H1 (cell line): ENCODE measurements around the gene CUL4A. TPM values are rescaled to one million over a fixed set of nuclear protein-coding genes. Genes with fewer than 3 reads are reported as not detected.

Experiments used
- CHD7 ChIP-seq: fragments of 300-600 bp; sonication (generic); IDR thresholded peaks from 2 replicates; pipeline ENCODE4 v1.7.1; 2012; ENCODE audit warnings: low read length, moderate library complexity, mild to moderate bottlenecking, inconsistent platforms; ENCODE audit not compliant: insufficient replicate concordance
- GTF2F1 ChIP-seq: IDR thresholded peaks from 2 replicates; pipeline ENCODE4 v1.6.1; 2012; ENCODE audit warnings: low read depth, low read length, improper control_type of control experiment, borderline replicate concordance
- polyA plus RNA-seq, 7 experiments: library from polyadenylated mRNA; depleted of rRNA in 3 of 7; stranded (reverse) in 5 of 7; unstranded in 2 of 7; fragments of >200 nt in 5 of 7; fragments of 200-250 nt in 2 of 7; gene quantifications; 1 replicate in 5 of 7; 2 replicates in 1 of 7; 4 replicates in 1 of 7; pipeline versions ENCODE4 v1.2.1 to v1.2.3, GENCODE V29; 2011 to 2013; ENCODE audit warnings: missing spikeins in 2 of 7, mixed read lengths in 2 of 7
- total RNA-seq: library from RNA; stranded (reverse); fragmentation: NEBNext Ultra II Directional; extraction: Animal tissue kit (Norgen Biotek cat#: 25700); gene quantifications from 2 replicates; pipeline ENCODE4 v1.2.1, GENCODE V29; 2021

CUL4A gene
- total and polyA plus RNA-seq, 2 of the 8 experiments (the other 6 are each of a cell fraction or from before 2014, with no cell fraction given): 54.7 to 101 TPM

GRCh38 chr13:113315992-113316391, 106.6 kb downstream of the CUL4A start (continued):
- TF ChIP-seq CHD7 (no peak), GTF2F1 (no peak)
